Umbilical cord (tissue), 2 donors: ENCODE data around the gene JMJD7. TPM values are rescaled to one million over a fixed set of nuclear protein-coding genes. Genes with fewer than 3 reads are reported as not detected.

Experiments used
- DNase-seq: peaks from one replicate; pipeline ENCODE4 v3.0.0-alpha.2; 2015; ENCODE audit warnings: low spot score
- total RNA-seq: library from RNA; depleted of rRNA; stranded (reverse); fragments of >200 nt; gene quantifications from one replicate; pipeline ENCODE4 v1.2.3, GENCODE V29; 2014; ENCODE audit warnings: low replicate concordance; ENCODE audit not compliant: insufficient read depth

JMJD7 gene
- total RNA-seq, 1 donor from 2014 or later: not detected

- no peak for DNase-seq
These were observed 34.7 kb downstream of the JMJD7 start for GRCh38 chr15:41862515-41863116.

- no peak for DNase-seq
These were observed 37.7 kb downstream of the JMJD7 start for GRCh38 chr15:41865490-41866055.

GRCh38 chr15:41866263-41866703 lies 38.4 kb downstream of the JMJD7 start:
- no peak for DNase-seq

- no peak for DNase-seq
These were observed 39.1 kb downstream of the JMJD7 start for GRCh38 chr15:41866872-41867579.

- DNase-seq: no peak
These were observed 40.4 kb downstream of the JMJD7 start for GRCh38 chr15:41868321-41868720.

DNA sequence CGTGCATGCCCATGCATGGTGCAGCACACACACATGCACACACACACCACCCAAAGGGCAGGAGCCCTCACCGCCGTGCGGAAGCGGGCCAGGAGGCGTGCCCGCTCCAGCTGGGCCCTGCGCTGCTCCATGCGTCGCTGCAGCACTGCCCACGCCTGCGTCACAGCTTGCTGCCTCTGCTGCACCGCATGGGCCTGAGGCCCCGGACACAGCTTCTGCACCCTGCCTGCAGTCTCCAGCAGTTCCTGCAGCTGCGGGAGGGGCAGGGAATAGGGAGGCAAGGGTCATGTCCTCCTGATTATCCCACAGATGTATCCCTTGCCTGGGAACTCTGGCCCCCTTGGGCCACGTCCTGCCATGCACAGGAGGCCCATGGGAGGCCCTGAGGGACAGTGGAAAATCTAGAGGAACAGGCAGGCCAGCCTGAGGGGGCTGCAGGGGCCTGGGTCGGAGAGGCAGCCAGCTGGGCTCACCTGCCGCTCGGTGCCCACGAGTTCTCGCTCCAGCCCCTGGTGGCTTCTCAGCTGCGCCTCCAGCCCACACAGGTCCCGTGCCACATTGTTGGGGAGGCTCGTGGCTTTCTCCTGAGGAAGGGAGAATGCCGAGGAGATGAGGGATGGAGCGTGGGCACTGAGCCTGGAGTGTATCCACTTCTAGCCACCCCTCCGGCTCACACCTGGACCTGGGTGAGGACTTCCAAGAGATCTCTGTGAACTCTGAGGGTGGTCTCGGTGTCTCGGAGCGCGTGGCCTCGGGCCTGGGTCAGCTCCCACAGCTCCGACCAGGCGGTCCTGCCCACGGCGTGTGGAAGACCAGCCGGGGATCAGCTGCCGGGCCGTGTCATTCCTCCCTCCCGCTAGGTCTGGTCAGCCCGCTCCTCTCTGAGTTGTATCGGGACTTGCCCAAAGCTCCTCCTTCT lies 42.1 kb downstream of the JMJD7 start:
- DNase-seq: no peak

GRCh38 chr15:41870689-41871081 lies 42.8 kb downstream of the JMJD7 start:
- peak; percentile 24 for DNase-seq

GRCh38 chr15:41871175-41871905 lies 43.4 kb downstream of the JMJD7 start:
- no peak for DNase-seq

DNA sequence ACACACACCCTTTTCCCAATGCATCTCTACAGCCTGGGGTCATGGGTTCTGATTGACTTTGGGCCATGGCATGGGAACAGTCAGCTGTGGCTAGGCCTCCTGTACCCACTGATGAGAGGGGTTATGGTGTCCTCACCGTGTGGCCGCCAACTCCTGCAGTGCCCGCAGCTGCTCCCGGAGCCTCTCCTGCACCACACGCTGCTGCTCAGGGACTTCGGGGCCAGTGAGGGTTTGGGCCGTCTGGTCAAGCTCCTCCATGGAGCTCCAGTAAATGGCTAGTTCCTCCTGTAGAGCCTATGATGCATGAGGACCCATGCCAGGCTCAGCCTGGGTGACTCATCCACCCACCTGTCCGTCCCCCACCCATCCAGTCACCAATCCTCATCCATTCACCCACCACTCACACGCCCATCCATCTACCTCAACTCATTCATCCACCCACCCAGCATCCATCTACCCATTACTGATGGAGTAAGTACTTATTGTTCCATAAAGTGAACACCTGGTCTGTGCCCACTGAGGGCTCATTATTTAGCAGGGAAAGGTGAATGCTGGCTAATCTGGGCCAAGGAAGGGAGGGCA lies 44.4 kb downstream of the JMJD7 start:
- DNase-seq: no peak

- DNase-seq: no peak
These were observed 45.8 kb downstream of the JMJD7 start for GRCh38 chr15:41873711-41874110.

DNA sequence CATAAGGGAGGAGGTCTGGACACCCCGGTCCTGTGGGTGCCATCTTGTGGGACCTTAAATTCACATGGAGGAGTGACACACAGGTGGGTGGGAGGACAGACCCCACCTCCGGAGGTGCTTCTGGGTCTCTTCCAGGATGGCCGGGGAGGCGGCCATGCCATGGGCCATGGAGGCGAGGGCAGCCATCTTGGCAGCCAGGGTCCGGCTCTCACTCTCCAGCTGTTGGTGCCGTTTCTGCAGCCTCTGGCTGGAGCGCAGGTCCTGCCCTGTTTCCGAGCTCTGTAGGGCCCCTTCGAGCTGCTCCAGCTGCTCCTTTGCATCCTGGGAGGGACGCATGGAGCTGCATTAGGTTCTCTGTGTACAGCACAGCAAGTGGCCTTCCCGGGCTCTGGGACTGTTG lies 46.8 kb downstream of the JMJD7 start:
- DNase-seq: no peak

GRCh38 chr15:41876007-41876406 lies 48.1 kb downstream of the JMJD7 start:
- DNase-seq: no peak

DNA sequence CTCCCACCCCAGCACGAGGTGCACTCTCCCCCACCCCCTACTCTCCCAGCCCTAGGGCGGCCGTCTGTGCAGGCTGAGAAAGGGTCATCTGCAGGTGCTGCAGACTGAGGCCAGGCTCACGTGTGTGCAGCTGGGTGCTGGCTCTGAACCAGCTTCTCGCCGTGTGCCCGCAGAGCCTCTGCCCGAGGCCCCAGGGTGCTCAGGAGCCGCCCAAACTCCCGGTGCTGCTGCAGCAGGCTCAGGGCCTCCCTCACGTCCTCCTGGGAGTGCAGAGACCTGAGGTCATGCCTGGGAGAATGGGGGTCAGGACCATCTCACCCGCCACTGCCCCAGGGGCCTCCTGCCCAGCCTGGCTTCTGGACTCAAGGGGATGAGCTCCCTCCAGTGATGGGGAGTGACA lies 48.8 kb downstream of the JMJD7 start:
- DNase-seq: no peak

DNA sequence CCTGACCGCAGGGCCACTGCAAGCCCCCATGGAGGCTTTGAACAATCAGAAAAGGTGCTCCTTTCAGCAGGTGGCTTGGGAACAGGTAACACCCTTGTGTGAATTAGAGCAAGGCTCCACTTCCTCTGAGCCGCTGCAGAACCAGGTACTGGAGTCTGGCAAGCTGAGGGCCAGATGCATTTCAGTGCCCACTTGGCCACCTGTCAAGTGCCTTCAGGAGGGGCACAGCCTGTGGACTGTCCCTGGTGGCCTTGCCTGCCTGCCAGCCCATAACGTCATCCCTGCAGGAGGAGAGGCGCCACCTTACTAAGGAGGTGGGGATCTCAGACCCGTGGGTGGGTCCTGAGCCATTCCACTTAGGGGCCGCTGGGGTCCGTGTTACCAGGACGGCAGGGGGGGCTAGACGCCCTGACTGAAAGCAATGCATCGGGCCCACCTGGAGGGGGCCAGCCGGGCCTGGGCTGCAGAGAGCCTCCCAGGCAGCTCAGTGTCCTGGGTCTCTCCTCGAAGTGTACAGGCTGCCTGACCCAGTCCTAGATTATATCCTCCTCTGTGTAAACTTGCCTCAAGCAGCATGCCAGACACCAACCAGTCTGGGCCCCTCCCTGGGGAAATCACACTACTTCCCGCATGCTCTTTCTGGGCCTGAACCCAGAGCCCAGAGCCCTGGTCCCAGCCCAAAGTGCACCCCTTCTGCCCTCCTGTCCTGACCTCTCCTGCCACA lies 49.9 kb downstream of the JMJD7 start:
- DNase-seq: no peak

- no peak for DNase-seq
These were observed 50.4 kb downstream of the JMJD7 start for GRCh38 chr15:41878355-41878699.

DNA sequence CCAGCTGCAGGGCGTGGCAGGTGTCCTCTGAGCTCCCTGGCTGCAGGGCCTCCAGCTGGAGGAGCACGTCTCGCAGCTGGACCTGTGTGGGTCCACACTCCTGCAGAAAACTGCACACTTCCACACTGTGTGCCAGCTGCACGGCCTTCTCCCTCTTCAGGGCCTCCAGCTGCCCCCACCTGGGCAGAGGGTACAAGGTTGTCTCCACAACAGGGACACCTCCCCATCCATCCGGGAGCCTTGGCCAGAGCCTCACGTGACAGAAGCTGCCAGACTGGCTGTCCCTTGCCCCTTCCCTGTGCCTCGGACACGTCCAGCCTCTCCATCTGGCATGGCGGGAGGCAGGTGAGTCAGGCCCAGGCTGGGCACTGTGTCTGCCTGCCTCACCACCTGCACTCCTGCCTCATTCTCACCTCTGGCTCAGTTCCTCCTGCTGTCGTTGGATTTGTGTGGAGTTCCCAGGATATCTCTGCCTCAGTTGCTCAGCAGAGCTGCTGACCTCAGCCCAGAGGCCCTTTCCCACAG lies 51.5 kb downstream of the JMJD7 start:
- no peak for DNase-seq

- DNase-seq: no peak
These were observed 52.4 kb downstream of the JMJD7 start for GRCh38 chr15:41880156-41880877.

DNA sequence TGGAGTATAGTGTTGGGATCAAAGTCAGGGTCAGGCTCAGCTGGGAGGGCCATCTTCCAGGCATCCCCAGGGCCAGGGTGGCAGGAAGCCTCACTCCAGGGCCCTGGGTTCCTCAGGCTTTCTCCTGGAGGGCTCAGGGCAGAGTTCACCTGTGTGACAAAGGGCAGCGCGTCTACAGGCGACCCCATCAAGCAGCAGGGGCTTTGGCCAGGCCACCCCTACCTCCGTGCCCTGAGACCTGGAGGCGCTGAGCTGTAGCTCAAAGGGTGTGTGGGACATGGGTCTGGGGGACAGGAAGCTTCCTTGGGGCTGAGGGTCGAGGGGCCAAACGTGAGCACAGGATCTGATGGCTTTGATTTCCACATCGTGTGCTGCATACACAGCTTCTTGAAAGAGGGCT lies 53.2 kb downstream of the JMJD7 start:
- DNase-seq: no peak

DNA sequence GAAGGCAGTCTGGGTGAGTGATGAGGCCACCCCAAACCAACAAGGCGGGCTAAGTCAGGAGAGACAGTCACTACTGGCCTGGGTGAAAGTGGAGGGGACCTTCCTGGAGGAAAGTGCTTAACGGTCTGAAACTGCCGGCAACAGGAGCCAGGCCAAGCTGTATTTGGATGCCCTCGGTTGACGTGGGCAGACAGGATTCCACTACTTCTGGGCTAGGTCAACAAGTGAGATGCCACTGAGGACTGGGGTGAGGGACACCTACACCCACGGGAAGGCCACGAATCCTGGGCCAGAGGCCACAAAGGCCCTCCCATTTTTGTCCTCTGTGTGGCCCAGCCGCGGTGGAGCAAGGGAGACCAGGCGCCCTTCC lies 53.6 kb downstream of the JMJD7 start:
- no peak for DNase-seq
